Endothelial cell of umbilical vein (primary cell): ENCODE measurements around the gene SLC34A1. TPM values are rescaled to one million over a fixed set of nuclear protein-coding genes. Genes with fewer than 3 reads are reported as not detected.

Experiments
- BruUV-seq: library from RNA; stranded (reverse); fragments of 400-500 nt; replicated peaks from 2 replicates; lab custom pipeline; 2021; lab: Mats Ljungman, UMichigan
- CTCF ChIA-PET: fragments of 300-600, 350-600 bp; sonication (Branson Sonifier 250); formaldehyde crosslinking; loops from one replicate; lab custom pipeline; 2021; ENCODE audit warnings: antibody characterized with exemption, inconsistent platforms; lab: Charles Lee
- POLR2A ChIA-PET: fragments of 300-600, 350-600 bp; sonication (Branson Sonifier 250); formaldehyde crosslinking; loops from one replicate; lab custom pipeline; 2021; ENCODE audit warnings: antibody characterized with exemption, inconsistent platforms; lab: Charles Lee
- DNase-seq: peaks from one replicate; pipeline ENCODE4 v3.0.0-alpha.2; 2011; ENCODE audit warnings: low read depth, low spot score
- FAIRE-seq: peaks from 2 replicates; lab custom pipeline; 2011; peaks lifted over from hg19 to GRCh38; lab: Jason Lieb, UNC
- H2AFZ ChIP-seq: 2 replicates; pipeline ENCODE4 v1.6.0; 2012; ENCODE audit warnings: low read depth, low read length, control low read depth, inconsistent platforms
- H3K27ac ChIP-seq: 2 replicates; pipeline ENCODE4 v1.5.1; 2011; ENCODE audit warnings: low read depth, mild to moderate bottlenecking, control low read depth, low read length, moderate library complexity; ENCODE audit not compliant: insufficient read depth
- H3K27me3 ChIP-seq, 2 experiments: 2 replicates each; pipeline versions ENCODE4 v1.6.0 to v1.6.1; 2011; ENCODE audit warnings: low read length in 2 of 2, mixed read lengths in 1 of 2; ENCODE audit not compliant: control insufficient read depth in 2 of 2, insufficient read depth in 2 of 2
- H3K36me3 ChIP-seq, 2 experiments: 2 replicates in 1 of 2; 3 replicates in 1 of 2; pipeline ENCODE4 v1.5.1; 2011; ENCODE audit warnings: low read length in 2 of 2, mild to moderate bottlenecking in 1 of 2, moderate library complexity in 1 of 2; ENCODE audit not compliant: control insufficient read depth in 2 of 2, insufficient read depth in 2 of 2; ENCODE audit errors: extremely low read depth in 1 of 2
- H3K4me1 ChIP-seq: 3 replicates; pipeline ENCODE4 v1.5.1; 2011; ENCODE audit warnings: mild to moderate bottlenecking, low read length; ENCODE audit not compliant: control insufficient read depth, insufficient read depth; ENCODE audit errors: extremely low read depth
- H3K4me2 ChIP-seq: 2 replicates; pipeline ENCODE4 v1.6.1; 2011; ENCODE audit warnings: low read length, control low read depth, mixed read lengths; ENCODE audit not compliant: insufficient read depth
- H3K4me3 ChIP-seq, 3 experiments: fragments of 200-600 bp in 1 of 3; sonication (generic), shearing (Covaris generic) in 1 of 3; replicated peaks in 1 of 3; 2 replicates each; pipeline ENCODE4 v1.5.1; 2011 to 2016; ENCODE audit warnings: control low read depth in 3 of 3, low read length in 3 of 3, mild to moderate bottlenecking in 2 of 3, inconsistent platforms in 1 of 3, low read depth in 1 of 3, moderate library complexity in 1 of 3; ENCODE audit not compliant: insufficient read depth in 1 of 3
- H3K79me2 ChIP-seq: 2 replicates; pipeline ENCODE4 v1.6.0; 2012; ENCODE audit warnings: low read length, inconsistent platforms; ENCODE audit not compliant: control insufficient read depth, insufficient read depth
- H3K9ac ChIP-seq: replicated peaks from 2 replicates; pipeline ENCODE3; 2011; ENCODE audit warnings: low read length, control low read depth; ENCODE audit not compliant: insufficient read depth; ENCODE audit errors: extremely low read depth
- H3K9me1 ChIP-seq: replicated peaks from 3 replicates; pipeline ENCODE4 v1.6.0; 2011; ENCODE audit warnings: mild to moderate bottlenecking, low read length; ENCODE audit not compliant: control insufficient read depth, insufficient read depth; ENCODE audit errors: extremely low read depth
- H3K9me3 ChIP-seq: replicated peaks from 2 replicates; pipeline ENCODE4 v1.5.1; 2012; ENCODE audit warnings: low read length, inconsistent platforms; ENCODE audit not compliant: control insufficient read depth, insufficient read depth
- H4K20me1 ChIP-seq: replicated peaks from 2 replicates; pipeline ENCODE3; 2011; ENCODE audit warnings: mild to moderate bottlenecking, low read length; ENCODE audit not compliant: control insufficient read depth, insufficient read depth; ENCODE audit errors: extremely low read depth
- EZH2 ChIP-seq: IDR thresholded peaks from 2 replicates; pipeline ENCODE4 v1.6.1; 2012; ENCODE audit warnings: borderline replicate concordance, low read depth, mild to moderate bottlenecking, moderate library complexity, low read length, inconsistent platforms; ENCODE audit not compliant: severe bottlenecking
- POLR2A ChIP-seq: IDR thresholded peaks from 2 replicates; pipeline ENCODE4 v1.6.1; 2012; ENCODE audit warnings: low read depth, mild to moderate bottlenecking, control low read depth, low read length
- dilution Hi-C: fragments of 300-500 bp; cut with MboI; formaldehyde crosslinking; loops from one replicate; pipeline ENCODE4 v1.15.0; 2019; ENCODE audit warnings: low sequenced_read_pairs; ENCODE audit not compliant: extremely low pct_ligation_motif_present
- intact Hi-C: fragments of 100-400 bp; cut with micrococcal nuclease; formaldehyde crosslinking; loops from one replicate; pipeline ENCODE4 v1.10.0; 2022
- polyA plus RNA-seq, 4 experiments: library from polyadenylated mRNA; depleted of rRNA in 3 of 4; stranded (reverse) in 3 of 4; unstranded in 1 of 4; fragments of >200 nt; gene quantifications; 2 replicates each; pipeline versions ENCODE4 v1.2.1 to v1.2.3, GENCODE V29; 2011 to 2012; ENCODE audit warnings: missing spikeins in 1 of 4
- total RNA-seq: library from RNA; stranded (reverse); gene quantifications from 2 replicates; pipeline ENCODE4 v1.2.3, GENCODE V29; 2021
- TF ChIP-seq, protein P1 (sequence below), 2 donors: IDR thresholded peaks; 1 replicate in 1 of 2; 2 replicates in 1 of 2; pipeline ENCODE4 v1.5.1; 2011; ENCODE audit warnings: low read length in 2 of 2, mild to moderate bottlenecking in 2 of 2, moderate library complexity in 2 of 2, control low read depth in 1 of 2, inconsistent platforms in 1 of 2, low read depth in 1 of 2; ENCODE audit not compliant: insufficient read depth in 1 of 2; ENCODE audit errors: extremely low read depth in 1 of 2

SLC34A1 gene
- total and polyA plus RNA-seq, 2 donors (not counting 3 experiments of a cell fraction or from before 2014, with no cell fraction given), result not detected

DNA sequence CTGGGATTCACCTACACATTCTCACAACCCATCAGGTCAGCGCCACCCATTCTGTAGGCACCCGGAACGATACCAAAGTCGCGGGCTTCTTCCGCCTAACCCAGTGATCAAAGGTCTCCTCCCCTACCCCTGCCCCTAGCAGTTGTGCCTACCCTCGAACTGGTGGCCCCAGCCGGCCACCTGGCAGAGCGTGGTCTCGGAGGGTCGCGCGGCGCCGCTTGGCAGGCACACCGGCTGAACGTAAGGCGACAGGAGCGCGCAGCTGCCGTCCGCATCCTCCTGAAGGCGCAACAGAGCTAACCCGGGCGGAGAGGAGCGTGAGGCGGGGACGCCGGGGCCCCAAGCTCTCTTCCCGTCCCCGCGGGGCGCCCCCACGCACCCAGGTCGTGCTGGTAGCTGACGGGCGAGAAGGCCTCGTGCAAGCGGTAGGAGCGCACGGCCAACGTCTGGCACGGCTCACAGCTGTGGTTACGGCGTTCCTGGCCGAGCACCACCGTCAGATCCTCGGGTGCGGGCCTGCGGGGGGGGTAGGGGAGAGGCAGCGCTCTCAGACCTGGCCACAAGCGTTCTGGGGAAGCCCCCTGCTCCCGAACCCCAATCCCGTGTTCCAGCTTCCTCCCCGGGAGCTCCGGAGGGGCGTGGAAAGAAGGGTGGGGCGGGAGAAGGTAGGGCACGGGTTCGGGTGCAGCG is 19.0 kb downstream of the SLC34A1 start:
- peaks cover 33 to 39% of the 10 kb centered on the region in 2 experiments for H3K27me3 ChIP-seq
- dilution Hi-C loops, result no loop called here

More for the DNA sequence above, 19.0 kb downstream of the SLC34A1 start:
- no peaks in the 10 kb centered on the region for H3K9me1 ChIP-seq
- H3K4me1 ChIP-seq, result peaks cover 23% of the 10 kb centered on the region
- ChIA-PET CTCF (interaction anchor here (0.8 to 7.1 kb wide), 30 partner anchors 8 to 289 kb away, joined by 3 to 288 read pairs (median 9); partner anchors contain the start of genes GRK6, LMAN2, PDLIM7 and PRR7), POLR2A (interaction anchor here (1.4 to 1.8 kb wide), 3 partner anchors 23 to 94 kb away, joined by 7 read pairs; partner anchors contain the start of genes GRK6 and PDLIM7)
- no peak overlapping the region for H3K27ac ChIP-seq
- peak overlapping the region in 1 of 3 experiments; percentile 42 for H3K4me3 ChIP-seq
- DNase-seq (no peak), FAIRE-seq (no peak)
- intact Hi-C loops, result loop anchor here (1.0 kb wide), 1 partner anchor 98 kb away; no protein-coding TSS in a partner anchor
- BruUV-seq, result no TSS peak
- H4K20me1 ChIP-seq, result no peaks in the 10 kb centered on the region
- H3K36me3 ChIP-seq, result no peaks in the 10 kb centered on the region
- no peaks in the 10 kb centered on the region for H3K79me2 ChIP-seq
- no peak overlapping the region for H3K9ac ChIP-seq
- H3K9me3 ChIP-seq, result no peaks in the 10 kb centered on the region
- peak overlapping the region; percentile 67 for H3K4me2 ChIP-seq
- H2AFZ ChIP-seq, result peak overlapping the region; percentile 97
- TF ChIP-seq, protein P1, sequence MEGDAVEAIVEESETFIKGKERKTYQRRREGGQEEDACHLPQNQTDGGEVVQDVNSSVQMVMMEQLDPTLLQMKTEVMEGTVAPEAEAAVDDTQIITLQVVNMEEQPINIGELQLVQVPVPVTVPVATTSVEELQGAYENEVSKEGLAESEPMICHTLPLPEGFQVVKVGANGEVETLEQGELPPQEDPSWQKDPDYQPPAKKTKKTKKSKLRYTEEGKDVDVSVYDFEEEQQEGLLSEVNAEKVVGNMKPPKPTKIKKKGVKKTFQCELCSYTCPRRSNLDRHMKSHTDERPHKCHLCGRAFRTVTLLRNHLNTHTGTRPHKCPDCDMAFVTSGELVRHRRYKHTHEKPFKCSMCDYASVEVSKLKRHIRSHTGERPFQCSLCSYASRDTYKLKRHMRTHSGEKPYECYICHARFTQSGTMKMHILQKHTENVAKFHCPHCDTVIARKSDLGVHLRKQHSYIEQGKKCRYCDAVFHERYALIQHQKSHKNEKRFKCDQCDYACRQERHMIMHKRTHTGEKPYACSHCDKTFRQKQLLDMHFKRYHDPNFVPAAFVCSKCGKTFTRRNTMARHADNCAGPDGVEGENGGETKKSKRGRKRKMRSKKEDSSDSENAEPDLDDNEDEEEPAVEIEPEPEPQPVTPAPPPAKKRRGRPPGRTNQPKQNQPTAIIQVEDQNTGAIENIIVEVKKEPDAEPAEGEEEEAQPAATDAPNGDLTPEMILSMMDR (IDR thresholded peaks at IDR 0.05; ENCODE audit: extremely low read depth in 1 of 2, insufficient read depth in 1 of 2, low read depth in 1 of 2, low read length in 2 of 2), result no peak
- TF ChIP-seq POLR2A (no peak), EZH2 (peak; percentile 86)
